Lung (tissue), 12 donors: ENCODE data around the gene CSGALNACT2. TPM values are rescaled to one million over a fixed set of nuclear protein-coding genes. Genes with fewer than 3 reads are reported as not detected.

ENCODE experiments used
- ATAC-seq: fragments of 200-7000 bp; cut with Tn5 transposase; one replicate; pipeline ENCODE4 v1.9.1; 2020; ENCODE audit warnings: moderate number of reproducible peaks; ENCODE audit not compliant: insufficient read depth, low FRiP score
- DNase-seq, 3 donors: peaks; one replicate each; pipeline ENCODE4 v3.0.0-alpha.2; 2013 to 2017
- H3K27ac ChIP-seq, 2 donors: one replicate each; pipeline ENCODE4 v1.5.1; 2013; ENCODE audit warnings: mild to moderate bottlenecking in 2 of 2, moderate library complexity in 2 of 2, control low read depth in 1 of 2, inconsistent platforms in 1 of 2, low read depth in 1 of 2, low read length in 1 of 2
- H3K27me3 ChIP-seq, 3 donors: one replicate each; pipeline ENCODE4 v1.5.1; 2013; ENCODE audit warnings: low read length in 2 of 3; ENCODE audit not compliant: control insufficient read depth in 3 of 3, insufficient read depth in 3 of 3
- H3K36me3 ChIP-seq, 4 donors: one replicate each; pipeline ENCODE4 v1.5.1; 2013; ENCODE audit warnings: low read length in 4 of 4, mild to moderate bottlenecking in 1 of 4, moderate library complexity in 1 of 4; ENCODE audit not compliant: control insufficient read depth in 4 of 4, insufficient read depth in 4 of 4
- H3K4me1 ChIP-seq, 5 donors: one replicate each; pipeline ENCODE4 v1.5.1; 2013; ENCODE audit warnings: low read length in 5 of 5, mild to moderate bottlenecking in 2 of 5, moderate library complexity in 1 of 5; ENCODE audit not compliant: control insufficient read depth in 5 of 5, insufficient read depth in 5 of 5
- H3K4me3 ChIP-seq: one replicate; pipeline ENCODE4 v1.5.1; 2013; ENCODE audit warnings: mild to moderate bottlenecking, control low read depth, moderate library complexity
- H3K9ac ChIP-seq, 2 donors: one replicate each; pipeline ENCODE4 v1.5.1; 2013; ENCODE audit warnings: low read length in 2 of 2, control low read depth in 1 of 2; ENCODE audit not compliant: insufficient read depth in 1 of 2
- H3K9me3 ChIP-seq, 4 donors: one replicate each; pipeline ENCODE4 v1.5.1; 2013; ENCODE audit warnings: low read length in 3 of 4, mild to moderate bottlenecking in 1 of 4, moderate library complexity in 1 of 4; ENCODE audit not compliant: control insufficient read depth in 4 of 4, insufficient read depth in 3 of 4
- WGBS, 2 donors: extraction: QIAGEN DNeasy Blood & Tissue Kit; methylation state at CpG; one replicate each; pipeline ENCODE4 v1.1.7; 2013; 5-methylcytosine and 5-hydroxymethylcytosine counted together
- polyA plus RNA-seq, 2 donors: library from polyadenylated mRNA; stranded (reverse); fragments of 200-250 nt; gene quantifications; one replicate each; pipeline ENCODE4 v1.2.1, GENCODE V29; 2013
- total RNA-seq, 2 donors: library from RNA; depleted of rRNA in 1 of 2; stranded (reverse); fragments of >200 nt in 1 of 2; gene quantifications; one replicate each; pipeline ENCODE4 v1.2.1, GENCODE V29; 2014 to 2021
- TF ChIP-seq, protein P1 (sequence below): IDR thresholded peaks from 2 replicates; pipeline ENCODE4 v1.5.1; 2012; ENCODE audit warnings: mild to moderate bottlenecking; ENCODE audit errors: control extremely low read depth, extremely low read depth
- donor health status: control.
- donor health status: control.
- donor health status: Bipolar disorder and iron deficiency.
- donor health status: healthy.
- donor health status: DM: yes; HTN: yes; CAD: no.

Gene CSGALNACT2
- total and polyA plus RNA-seq, 4 donors: 9.8 to 48.4 (median 33.3) TPM

DNA sequence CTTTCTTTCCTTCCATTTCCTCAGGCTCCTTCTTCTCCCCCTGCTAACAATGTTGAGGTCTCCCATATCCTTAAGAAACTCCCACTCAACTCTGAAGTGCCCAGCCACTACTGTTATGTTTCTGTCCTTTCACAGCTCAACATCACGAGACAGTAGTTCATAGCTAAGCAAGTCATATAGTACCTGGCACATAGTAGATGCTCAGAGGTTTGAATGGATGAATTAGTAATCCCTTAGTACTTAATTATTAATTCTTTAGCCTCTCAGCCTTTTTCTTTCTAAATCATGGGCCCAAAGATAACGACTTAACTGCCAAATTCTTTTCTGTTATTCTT lies 22.6 kb downstream of the CSGALNACT2 start:
- Histone ChIP-seq H3K4me1 (peaks cover 0 to 43% (median 7%) of the 10 kb centered on the region in 5 donors), H3K9me3 (no peaks in the 10 kb centered on the region), H3K4me3 (no peak overlapping the region), H3K9ac (no peak overlapping the region), H3K27ac (peak overlapping the region in 1 of 2 donors; percentile 45), H3K27me3 (no peaks in the 10 kb centered on the region), H3K36me3 (peaks cover 9 to 19% (median 10%) of the 10 kb centered on the region in 4 donors)
- ATAC-seq: no peak
- DNase-seq: peak in 1 of 3 donors; percentile 24
- TF ChIP-seq, protein P1, sequence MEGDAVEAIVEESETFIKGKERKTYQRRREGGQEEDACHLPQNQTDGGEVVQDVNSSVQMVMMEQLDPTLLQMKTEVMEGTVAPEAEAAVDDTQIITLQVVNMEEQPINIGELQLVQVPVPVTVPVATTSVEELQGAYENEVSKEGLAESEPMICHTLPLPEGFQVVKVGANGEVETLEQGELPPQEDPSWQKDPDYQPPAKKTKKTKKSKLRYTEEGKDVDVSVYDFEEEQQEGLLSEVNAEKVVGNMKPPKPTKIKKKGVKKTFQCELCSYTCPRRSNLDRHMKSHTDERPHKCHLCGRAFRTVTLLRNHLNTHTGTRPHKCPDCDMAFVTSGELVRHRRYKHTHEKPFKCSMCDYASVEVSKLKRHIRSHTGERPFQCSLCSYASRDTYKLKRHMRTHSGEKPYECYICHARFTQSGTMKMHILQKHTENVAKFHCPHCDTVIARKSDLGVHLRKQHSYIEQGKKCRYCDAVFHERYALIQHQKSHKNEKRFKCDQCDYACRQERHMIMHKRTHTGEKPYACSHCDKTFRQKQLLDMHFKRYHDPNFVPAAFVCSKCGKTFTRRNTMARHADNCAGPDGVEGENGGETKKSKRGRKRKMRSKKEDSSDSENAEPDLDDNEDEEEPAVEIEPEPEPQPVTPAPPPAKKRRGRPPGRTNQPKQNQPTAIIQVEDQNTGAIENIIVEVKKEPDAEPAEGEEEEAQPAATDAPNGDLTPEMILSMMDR: no peak
- 75 to 78% methylated on average over 2 of the region's 2 CpGs for WGBS, 2 donors

DNA sequence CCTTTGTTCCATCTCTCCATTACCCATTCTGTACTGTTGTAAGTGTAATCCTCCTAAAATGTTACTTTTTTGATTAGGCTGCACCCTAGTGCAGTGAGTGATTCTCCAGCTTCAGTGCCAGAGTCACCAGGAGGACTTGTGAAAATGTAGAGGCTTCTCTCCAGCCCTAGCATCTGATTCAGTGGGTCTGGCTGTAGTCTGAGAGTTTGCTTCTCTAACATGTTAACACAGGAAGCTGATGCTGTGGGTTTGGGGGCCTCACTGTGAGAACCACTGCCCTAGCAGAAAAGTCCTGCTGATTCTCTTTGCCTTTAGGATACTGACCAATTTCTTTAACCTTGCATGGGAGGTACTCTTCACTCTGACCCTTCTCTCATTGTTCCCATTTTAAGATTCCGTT lies 24.4 kb downstream of the CSGALNACT2 start:
- DNase-seq (no peak), ATAC-seq (no peak)
- H3K4me3 ChIP-seq: no peak overlapping the region
- H3K27ac ChIP-seq: no peak overlapping the region
- no peak overlapping the region for H3K9ac ChIP-seq
- TF ChIP-seq, protein P1: no peak
- WGBS, 2 donors: 89% methylated on average over 1 of the region's 1 CpG
- no peaks in the 10 kb centered on the region for H3K9me3 ChIP-seq
- H3K36me3 ChIP-seq: peaks cover 6 to 19% (median 10%) of the 10 kb centered on the region in 4 donors
- H3K4me1 ChIP-seq: peaks cover 0 to 26% (median 5%) of the 10 kb centered on the region in 5 donors
- H3K27me3 ChIP-seq: no peaks in the 10 kb centered on the region

DNA sequence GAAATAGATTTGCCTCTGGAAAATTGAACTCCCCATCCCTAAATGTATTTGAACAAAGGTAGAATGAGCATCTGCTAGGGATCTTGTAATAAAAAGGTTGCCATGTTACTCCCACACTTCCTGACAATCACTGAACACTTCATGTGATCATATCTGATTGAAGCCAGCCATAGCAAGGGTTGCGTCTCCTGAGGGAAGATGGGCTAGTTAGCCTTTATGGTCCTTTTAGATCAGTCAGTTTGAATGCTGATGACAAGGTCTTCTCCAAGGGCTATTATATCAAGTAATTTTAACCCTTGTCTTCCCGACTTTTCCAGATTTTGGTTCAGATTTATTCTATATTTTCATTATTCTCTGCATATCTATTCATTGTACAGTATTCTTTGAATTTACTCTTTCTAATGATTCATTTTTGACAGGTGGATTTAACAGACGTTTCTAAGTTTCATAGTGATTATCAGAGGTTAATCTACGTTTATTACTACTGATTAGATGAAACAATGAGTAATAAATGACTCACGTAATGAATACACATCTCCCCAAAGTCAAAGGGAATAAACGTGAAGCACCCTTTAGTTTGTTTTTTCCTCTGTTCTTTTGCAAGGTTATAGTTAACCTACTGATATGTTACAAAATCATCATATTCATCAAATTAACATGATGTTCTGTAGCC lies 28.1 kb downstream of the CSGALNACT2 start:
- TF ChIP-seq, protein P1: no peak
- Histone ChIP-seq H3K27me3 (no peaks in the 10 kb centered on the region), H3K36me3 (peaks cover 5 to 23% (median 15%) of the 10 kb centered on the region in 4 donors), H3K4me3 (no peak overlapping the region), H3K9ac (no peak overlapping the region), H3K4me1 (peaks cover 0 to 7% (median 3%) of the 10 kb centered on the region in 5 donors), H3K27ac (no peak overlapping the region), H3K9me3 (no peaks in the 10 kb centered on the region)
- DNase-seq (no peak), ATAC-seq (no peak)
- 68 to 77% methylated on average over 6 of the region's 6 CpGs for WGBS, 2 donors
